Uterus (tissue), 2 donors: Measurements from ENCODE around the gene ATG5.
"Not testable (repeated sequence)": the region's sequence is repeated elsewhere in the genome, so short reads cannot be mapped to it uniquely, and the experiment has no call there.

ENCODE experiments used
- POLR2A ChIP-seq, 2 donors: fragments of 450-650 bp; IDR thresholded peaks; one replicate each; pipeline ENCODE4 v1.6.1; 2016; ENCODE audit warnings: antibody characterized with exemption in 2 of 2, mild to moderate bottlenecking in 1 of 2, moderate library complexity in 1 of 2
- TF ChIP-seq, protein P1 (sequence below), 4 experiments: fragments of 200-600 bp in 2 of 4; fragments of 450-650 bp in 2 of 4; sonication (generic) in 2 of 4; IDR thresholded peaks; one replicate each; pipeline ENCODE4 v1.5.1; 2016 to 2019; ENCODE audit warnings: antibody characterized with exemption in 4 of 4, mild to moderate bottlenecking in 2 of 4, moderate library complexity in 1 of 4

DNA sequence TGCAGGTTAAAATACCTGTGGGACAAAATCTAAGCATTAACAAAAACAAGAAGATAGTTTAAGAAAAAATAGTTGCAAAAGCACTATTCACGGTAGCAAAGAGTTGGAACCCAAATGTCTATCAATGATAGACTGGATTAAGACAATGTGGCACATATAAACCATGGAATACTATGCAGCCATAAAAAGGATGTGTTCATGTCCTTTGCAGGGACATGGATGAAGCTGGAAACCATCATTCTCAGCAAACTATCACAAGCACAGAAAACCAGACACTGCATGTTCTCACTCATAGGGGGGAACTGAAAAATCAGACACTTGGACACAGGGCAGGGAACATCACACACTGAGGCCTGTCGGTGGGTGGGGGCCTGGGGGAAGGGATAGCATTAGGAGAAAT is 65.8 kb downstream of the ATG5 start:
- TF ChIP-seq, protein P1, sequence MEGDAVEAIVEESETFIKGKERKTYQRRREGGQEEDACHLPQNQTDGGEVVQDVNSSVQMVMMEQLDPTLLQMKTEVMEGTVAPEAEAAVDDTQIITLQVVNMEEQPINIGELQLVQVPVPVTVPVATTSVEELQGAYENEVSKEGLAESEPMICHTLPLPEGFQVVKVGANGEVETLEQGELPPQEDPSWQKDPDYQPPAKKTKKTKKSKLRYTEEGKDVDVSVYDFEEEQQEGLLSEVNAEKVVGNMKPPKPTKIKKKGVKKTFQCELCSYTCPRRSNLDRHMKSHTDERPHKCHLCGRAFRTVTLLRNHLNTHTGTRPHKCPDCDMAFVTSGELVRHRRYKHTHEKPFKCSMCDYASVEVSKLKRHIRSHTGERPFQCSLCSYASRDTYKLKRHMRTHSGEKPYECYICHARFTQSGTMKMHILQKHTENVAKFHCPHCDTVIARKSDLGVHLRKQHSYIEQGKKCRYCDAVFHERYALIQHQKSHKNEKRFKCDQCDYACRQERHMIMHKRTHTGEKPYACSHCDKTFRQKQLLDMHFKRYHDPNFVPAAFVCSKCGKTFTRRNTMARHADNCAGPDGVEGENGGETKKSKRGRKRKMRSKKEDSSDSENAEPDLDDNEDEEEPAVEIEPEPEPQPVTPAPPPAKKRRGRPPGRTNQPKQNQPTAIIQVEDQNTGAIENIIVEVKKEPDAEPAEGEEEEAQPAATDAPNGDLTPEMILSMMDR (IDR thresholded peaks at IDR 0.05) = not testable (repeated sequence)
- TF ChIP-seq POLR2A (IDR thresholded peaks at IDR 0.05) = not testable (repeated sequence)
